Gastrocnemius medialis (tissue), 4 donors: ENCODE results near the gene CDKAL1. TPM values are rescaled to one million over a fixed set of nuclear protein-coding genes. Genes with fewer than 3 reads are reported as not detected.

Experiments
- ATAC-seq, 2 donors: fragments of 150-250 bp; one replicate each; pipeline ENCODE4 v1.9.1; 2016
- DNase-seq, 2 donors: peaks; one replicate each; pipeline ENCODE4 v3.0.0-alpha.2; 2019
- H3K27ac ChIP-seq, 4 donors: fragments of 200-600 bp; sonication (generic); 1 replicate in 1 of 4; 2 replicates in 3 of 4; pipeline ENCODE4 v1.5.1; 2016 to 2018; ENCODE audit warnings: mild to moderate bottlenecking in 2 of 4, moderate library complexity in 1 of 4
- H3K27me3 ChIP-seq, 3 donors: fragments of 200-600 bp; sonication (generic) in 2 of 3; 1 replicate in 1 of 3; 2 replicates in 2 of 3; pipeline versions ENCODE4 v1.5.1 to v1.6.0; 2016 to 2019; ENCODE audit warnings: mild to moderate bottlenecking in 1 of 3, moderate library complexity in 1 of 3
- H3K36me3 ChIP-seq, 2 donors: fragments of 200-600 bp; sonication (generic) in 1 of 2; one replicate each; pipeline ENCODE4 v1.5.1; 2017 to 2018
- H3K4me1 ChIP-seq, 2 donors: fragments of 200-600 bp; sonication (generic) in 1 of 2; one replicate each; pipeline ENCODE4 v1.5.1; 2016 to 2017; ENCODE audit warnings: mild to moderate bottlenecking in 2 of 2
- H3K4me3 ChIP-seq, 4 donors: fragments of 200-600 bp; sonication (generic) in 3 of 4; 1 replicate in 1 of 4; 2 replicates in 3 of 4; pipeline ENCODE4 v1.5.1; 2016 to 2019; ENCODE audit warnings: mild to moderate bottlenecking in 2 of 4
- H3K9me3 ChIP-seq, 3 donors: fragments of 200-600 bp; sonication (generic) in 2 of 3; 1 replicate in 1 of 3; 2 replicates in 2 of 3; pipeline ENCODE4 v1.5.1; 2016 to 2019
- POLR2A ChIP-seq, 2 donors: fragments of 450-650 bp; IDR thresholded peaks; one replicate each; pipeline ENCODE4 v1.6.1; 2017; ENCODE audit warnings: antibody characterized with exemption in 2 of 2, mild to moderate bottlenecking in 2 of 2, moderate library complexity in 2 of 2
- in situ Hi-C, 4 donors: fragments of 200-750 bp; cut with MboI; loops; one replicate each; pipeline versions ENCODE4 v1.15.0 to v1.8.0; 2017; ENCODE audit warnings: low sequenced_read_pairs in 4 of 4
- intact Hi-C: fragments of 100-400 bp; cut with DNase I; formaldehyde crosslinking; loops from one replicate; pipeline ENCODE4 v1.15.1; 2023; ENCODE audit warnings: low total_unique reads
- total RNA-seq, 4 donors: library from RNA; depleted of rRNA; stranded (reverse); fragments of >200 nt; gene quantifications; one replicate each; pipeline versions ENCODE4 v1.1.0 to v1.2.3, GENCODE V29; 2016
- TF ChIP-seq, protein P1 (sequence below), 5 experiments: fragments of 450-650 bp in 3 of 5; fragments of 200-600 bp in 2 of 5; sonication (generic) in 2 of 5; IDR thresholded peaks in 4 of 5; conservative IDR thresholded peaks in 1 of 5; 1 replicate in 4 of 5; 2 replicates in 1 of 5; pipeline ENCODE4 v1.5.1; 2016 to 2019; ENCODE audit warnings: antibody characterized with exemption in 5 of 5, mild to moderate bottlenecking in 3 of 5, moderate library complexity in 3 of 5

Gene CDKAL1
- total RNA-seq, 4 donors from 2014 or later, result 9.6 to 17.0 (median 11.4) TPM

DNA sequence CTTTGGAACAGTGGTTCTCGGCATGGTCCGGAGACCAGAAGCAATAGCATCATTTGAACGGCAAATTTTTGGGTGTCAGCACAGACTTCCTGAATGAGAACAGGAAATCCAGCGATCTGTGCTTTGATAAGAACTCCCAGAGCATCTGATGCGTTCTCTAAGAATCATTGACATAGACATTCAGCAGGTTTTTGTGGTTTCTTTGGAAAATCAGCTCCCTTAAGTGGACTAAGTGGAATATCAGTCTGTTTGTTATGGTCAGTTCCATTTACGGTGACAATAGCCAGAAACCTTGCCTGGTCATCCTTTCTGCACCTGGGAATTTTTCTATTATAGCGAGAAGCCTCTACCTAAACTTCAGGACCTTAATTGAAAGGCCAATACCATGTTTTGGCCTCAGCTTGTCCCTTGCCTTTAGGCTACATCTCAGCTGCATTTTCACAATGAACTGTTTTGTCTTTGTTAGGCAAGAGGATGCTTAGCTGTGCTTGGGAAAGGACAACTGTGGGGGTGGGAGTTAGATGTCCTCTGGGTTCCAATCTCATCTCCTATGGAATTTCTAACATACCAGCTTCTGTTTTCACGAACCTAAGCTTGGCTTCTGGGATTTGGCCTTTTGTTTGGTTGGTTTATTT, 299.7 kb downstream of the CDKAL1 start:
- Histone ChIP-seq H3K27me3 (no peaks in the 10 kb centered on the region), H3K27ac (no peak overlapping the region), H3K4me3 (no peak overlapping the region), H3K36me3 (no peaks in the 10 kb centered on the region), H3K9me3 (no peaks in the 10 kb centered on the region), H3K4me1 (no peaks in the 10 kb centered on the region)
- in situ Hi-C loops, result no loop called here
- DNase-seq (no peak), ATAC-seq (no peak)
- intact Hi-C loops, result no loop called here
- TF ChIP-seq, protein P1, sequence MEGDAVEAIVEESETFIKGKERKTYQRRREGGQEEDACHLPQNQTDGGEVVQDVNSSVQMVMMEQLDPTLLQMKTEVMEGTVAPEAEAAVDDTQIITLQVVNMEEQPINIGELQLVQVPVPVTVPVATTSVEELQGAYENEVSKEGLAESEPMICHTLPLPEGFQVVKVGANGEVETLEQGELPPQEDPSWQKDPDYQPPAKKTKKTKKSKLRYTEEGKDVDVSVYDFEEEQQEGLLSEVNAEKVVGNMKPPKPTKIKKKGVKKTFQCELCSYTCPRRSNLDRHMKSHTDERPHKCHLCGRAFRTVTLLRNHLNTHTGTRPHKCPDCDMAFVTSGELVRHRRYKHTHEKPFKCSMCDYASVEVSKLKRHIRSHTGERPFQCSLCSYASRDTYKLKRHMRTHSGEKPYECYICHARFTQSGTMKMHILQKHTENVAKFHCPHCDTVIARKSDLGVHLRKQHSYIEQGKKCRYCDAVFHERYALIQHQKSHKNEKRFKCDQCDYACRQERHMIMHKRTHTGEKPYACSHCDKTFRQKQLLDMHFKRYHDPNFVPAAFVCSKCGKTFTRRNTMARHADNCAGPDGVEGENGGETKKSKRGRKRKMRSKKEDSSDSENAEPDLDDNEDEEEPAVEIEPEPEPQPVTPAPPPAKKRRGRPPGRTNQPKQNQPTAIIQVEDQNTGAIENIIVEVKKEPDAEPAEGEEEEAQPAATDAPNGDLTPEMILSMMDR (IDR thresholded peaks at IDR 0.05 in 4 of 5, conservative IDR thresholded peaks at IDR 0.05 in 1 of 5), result no peak
- no peak for TF ChIP-seq POLR2A (IDR thresholded peaks at IDR 0.05)

DNA sequence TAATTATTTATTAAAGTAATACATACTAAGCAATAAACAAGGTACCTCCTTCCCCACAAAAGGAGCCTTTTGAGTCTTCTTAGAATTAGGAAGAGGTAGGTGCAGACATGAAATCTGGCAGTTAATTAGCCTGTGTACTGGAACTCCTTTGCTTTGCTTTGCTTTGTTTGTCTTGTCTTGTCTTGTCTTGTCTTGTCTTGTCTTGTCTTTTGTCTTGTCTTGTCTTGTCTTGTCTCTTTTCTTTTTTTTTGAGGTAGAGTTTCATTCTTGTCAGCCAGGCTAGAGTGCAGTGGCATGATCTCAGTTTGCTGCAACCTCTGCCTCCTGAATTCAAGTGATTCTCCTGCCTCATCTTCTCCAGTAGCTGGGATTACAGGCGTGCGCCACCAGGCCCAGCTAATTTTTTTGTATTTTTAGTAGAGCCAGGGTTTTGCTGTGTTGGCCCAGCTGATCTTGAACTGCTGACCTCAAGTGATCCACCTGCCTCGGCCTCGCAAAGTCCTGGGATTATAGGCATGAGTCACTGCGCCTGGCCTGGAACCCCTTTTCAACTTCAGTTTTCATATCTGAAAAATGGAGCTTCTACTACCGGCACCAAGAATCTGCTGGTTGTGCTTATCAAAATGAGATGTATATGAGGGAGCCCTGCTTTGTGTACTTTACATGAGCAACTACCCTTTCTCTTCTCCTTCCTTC, 301.2 kb downstream of the CDKAL1 start:
- no peak for DNase-seq
- H3K27ac ChIP-seq, result no peak overlapping the region
- in situ Hi-C loops (no loop called here), intact Hi-C loops (no loop called here)
- H3K4me3 ChIP-seq, result no peak overlapping the region
- H3K9me3 ChIP-seq, result no peaks in the 10 kb centered on the region
- TF ChIP-seq, protein P1 (IDR thresholded peaks at IDR 0.05 in 4 of 5, conservative IDR thresholded peaks at IDR 0.05 in 1 of 5), result no peak
- no peak for TF ChIP-seq POLR2A (IDR thresholded peaks at IDR 0.05)
- no peaks in the 10 kb centered on the region for H3K36me3 ChIP-seq
- H3K27me3 ChIP-seq, result no peaks in the 10 kb centered on the region
- ATAC-seq, result no peak
- H3K4me1 ChIP-seq, result no peaks in the 10 kb centered on the region

DNA sequence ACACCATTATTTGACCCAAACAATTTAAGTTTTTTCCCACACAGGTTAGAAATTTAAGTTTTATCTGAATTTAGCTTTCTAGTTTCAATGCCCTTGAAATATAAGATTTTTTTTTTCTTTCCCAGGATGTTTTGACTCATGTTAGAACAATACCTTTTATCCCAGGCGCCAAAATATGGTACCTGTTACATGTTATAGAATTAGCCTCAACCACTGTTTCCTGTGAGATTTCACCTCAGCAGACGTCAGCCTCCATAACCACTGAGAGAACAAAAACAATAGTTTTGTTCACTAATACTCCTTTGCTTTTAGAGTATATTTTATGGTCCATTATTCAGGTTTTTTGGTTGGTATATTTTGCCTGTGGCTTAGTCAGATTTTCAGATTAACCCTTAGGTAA, 302.9 kb downstream of the CDKAL1 start:
- Histone ChIP-seq H3K9me3 (no peaks in the 10 kb centered on the region), H3K4me1 (no peaks in the 10 kb centered on the region), H3K4me3 (no peak overlapping the region), H3K27me3 (no peaks in the 10 kb centered on the region), H3K27ac (no peak overlapping the region), H3K36me3 (no peaks in the 10 kb centered on the region)
- TF ChIP-seq POLR2A (IDR thresholded peaks at IDR 0.05), result no peak
- TF ChIP-seq, protein P1 (IDR thresholded peaks at IDR 0.05 in 4 of 5, conservative IDR thresholded peaks at IDR 0.05 in 1 of 5), result no peak
- in situ Hi-C loops (no loop called here), intact Hi-C loops (no loop called here)
- ATAC-seq, result no peak
- DNase-seq, result no peak

DNA sequence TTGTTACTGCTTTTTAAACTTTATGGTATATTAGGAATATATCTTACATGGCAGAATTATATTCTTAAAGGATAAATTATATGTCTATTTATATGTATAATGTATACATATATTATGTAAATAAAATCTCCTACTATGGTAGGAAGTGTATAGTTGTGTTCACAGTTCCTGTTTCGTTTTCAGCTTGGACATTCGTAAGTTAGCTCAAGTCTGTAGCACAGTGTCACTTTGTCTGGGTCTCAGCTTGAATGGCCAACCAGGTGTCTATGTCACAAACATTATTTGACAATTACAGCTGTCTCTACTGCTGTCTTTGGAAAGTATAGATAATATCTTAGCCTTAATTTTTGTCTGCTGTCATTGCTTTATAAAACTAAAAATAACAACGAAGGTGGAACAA, 303.9 kb downstream of the CDKAL1 start:
- Histone ChIP-seq H3K4me1 (no peaks in the 10 kb centered on the region), H3K4me3 (no peak overlapping the region), H3K9me3 (no peaks in the 10 kb centered on the region), H3K27me3 (no peaks in the 10 kb centered on the region), H3K27ac (no peak overlapping the region), H3K36me3 (no peaks in the 10 kb centered on the region)
- TF ChIP-seq, protein P1 (IDR thresholded peaks at IDR 0.05 in 4 of 5, conservative IDR thresholded peaks at IDR 0.05 in 1 of 5), result no peak
- TF ChIP-seq POLR2A (IDR thresholded peaks at IDR 0.05), result no peak
- intact Hi-C loops (no loop called here), in situ Hi-C loops (no loop called here)
- ATAC-seq, result no peak
- no peak for DNase-seq
